Neutrophil (primary cell): ENCODE results near the gene STK10.
"Not testable (repeated sequence)": the region's sequence is repeated elsewhere in the genome, so short reads cannot be mapped to it uniquely, and the experiment has no call there.

Experiments used
- H3K27ac ChIP-seq: fragments of 200-600 bp; sonication (generic); 2 replicates; pipeline ENCODE4 v1.5.1; 2016; ENCODE audit warnings: mild to moderate bottlenecking, moderate library complexity
- H3K27me3 ChIP-seq: fragments of 200-600 bp; sonication (generic); 2 replicates; pipeline ENCODE4 v1.6.0; 2016; ENCODE audit warnings: mild to moderate bottlenecking
- H3K36me3 ChIP-seq: fragments of 200-600 bp; sonication (generic); 2 replicates; pipeline ENCODE4 v1.5.1; 2017
- H3K4me1 ChIP-seq, 2 experiments: fragments of 200-600 bp in 1 of 2; sonication (generic) in 1 of 2; 1 replicate in 1 of 2; 2 replicates in 1 of 2; pipeline versions ENCODE4 v1.5.1 to v1.6.1; 2013 to 2016; ENCODE audit warnings: low read depth in 1 of 2, low read length in 1 of 2, mild to moderate bottlenecking in 1 of 2, moderate library complexity in 1 of 2; ENCODE audit not compliant: control insufficient read depth in 1 of 2, insufficient read depth in 1 of 2
- H3K4me3 ChIP-seq, 2 experiments: fragments of 200-600 bp in 1 of 2; sonication (generic) in 1 of 2; 1 replicate in 1 of 2; 2 replicates in 1 of 2; pipeline ENCODE4 v1.5.1; 2013 to 2016; ENCODE audit warnings: low read depth in 1 of 2, low read length in 1 of 2, mild to moderate bottlenecking in 1 of 2, moderate library complexity in 1 of 2
- H3K9me3 ChIP-seq: fragments of 200-600 bp; sonication (generic); 2 replicates; pipeline ENCODE4 v1.5.1; 2016
- CTCF ChIP-seq: fragments of 200-600 bp; sonication (generic); IDR thresholded peaks from 2 replicates; pipeline ENCODE4 v1.5.1; 2016; ENCODE audit warnings: antibody characterized with exemption

The STK10 gene

DNA sequence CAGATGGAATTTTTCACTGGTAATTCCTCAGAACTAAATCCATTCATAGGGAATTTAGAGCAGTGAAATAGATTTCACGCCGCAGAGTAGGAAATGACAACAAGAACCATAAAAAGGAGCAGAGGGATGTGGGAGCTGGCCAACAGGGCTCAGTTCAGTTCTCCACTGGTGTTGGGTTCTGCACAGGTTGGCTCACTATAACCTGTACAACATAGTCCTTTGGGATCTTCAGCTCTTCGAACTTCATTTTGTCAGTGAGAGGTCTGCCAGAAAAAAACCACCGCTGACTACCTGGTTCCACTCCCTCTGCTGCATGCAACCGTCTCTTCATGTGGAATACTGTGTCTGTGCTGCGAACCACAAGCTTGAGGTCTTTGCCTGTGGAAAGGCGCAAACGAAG lies 23.7 kb upstream of the STK10 start:
- Histone ChIP-seq H3K9me3 (no peaks in the 10 kb centered on the region), H3K27me3 (no peaks in the 10 kb centered on the region), H3K4me1 (peaks cover 14% of the 10 kb centered on the region in 2 experiments), H3K4me3 (no peak overlapping the region), H3K36me3 (peaks cover 14% of the 10 kb centered on the region), H3K27ac (no peak overlapping the region)
- no peak for TF ChIP-seq CTCF

- Histone ChIP-seq H3K9me3 (no peaks in the 10 kb centered on the region), H3K27ac (no peak overlapping the region), H3K36me3 (peaks cover 14% of the 10 kb centered on the region), H3K27me3 (no peaks in the 10 kb centered on the region), H3K4me3 (no peak overlapping the region), H3K4me1 (peaks cover 16 to 19% of the 10 kb centered on the region in 2 experiments)
- no peak for TF ChIP-seq CTCF
Measured at GRCh38 chr5:172209714-172210113, 21.7 kb upstream of the STK10 start.

DNA sequence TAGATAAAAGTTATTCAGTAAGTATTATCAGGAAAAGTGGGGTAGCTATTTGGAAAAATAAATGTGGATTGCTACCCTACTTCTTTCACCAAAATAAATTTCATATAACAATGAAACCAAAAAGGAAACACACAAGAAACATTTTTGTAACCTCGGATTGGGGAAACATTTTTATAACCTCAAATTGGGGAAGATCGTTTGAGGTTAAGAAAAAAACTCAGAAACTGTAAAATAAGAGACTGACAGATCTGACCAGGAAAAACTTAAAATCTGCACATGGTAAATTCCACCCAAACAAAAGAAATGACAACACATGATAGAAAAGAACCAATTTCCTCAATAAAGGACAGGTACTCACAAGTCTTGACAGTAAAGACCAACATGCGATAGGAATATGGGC lies 19.5 kb upstream of the STK10 start:
- Histone ChIP-seq H3K27me3 (no peaks in the 10 kb centered on the region), H3K4me3 (no peak overlapping the region), H3K36me3 (peaks cover 14% of the 10 kb centered on the region), H3K9me3 (no peaks in the 10 kb centered on the region), H3K4me1 (peaks cover 16 to 19% of the 10 kb centered on the region in 2 experiments), H3K27ac (no peak overlapping the region)
- no peak for TF ChIP-seq CTCF

- not testable (repeated sequence) for H3K4me3 ChIP-seq, H3K27me3 ChIP-seq, H3K36me3 ChIP-seq, H3K9me3 ChIP-seq, H3K27ac ChIP-seq
- peaks cover 16 to 19% of the 10 kb centered on the region in 2 experiments for H3K4me1 ChIP-seq
Measured at GRCh38 chr5:172205984-172206383, 18.0 kb upstream of the STK10 start.

DNA sequence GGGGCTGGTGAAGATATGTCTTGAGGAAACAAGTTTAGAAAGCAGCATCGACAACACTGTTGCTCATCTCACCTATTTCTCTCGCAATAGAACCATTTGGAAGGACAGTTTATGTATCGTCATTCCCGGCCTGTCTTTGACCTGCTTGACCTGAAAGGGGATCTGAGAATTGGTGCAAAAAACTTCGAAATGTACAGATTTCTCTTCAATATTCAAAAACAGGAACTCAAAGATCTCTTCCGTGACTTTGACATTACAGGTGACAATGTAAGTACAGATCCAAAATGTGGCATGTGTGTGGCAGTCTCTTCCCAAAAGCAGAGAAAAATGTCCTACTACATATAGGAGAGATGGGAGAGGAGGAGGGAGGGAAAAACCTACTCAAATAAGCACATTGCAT lies 12.5 kb upstream of the STK10 start:
- no peaks in the 10 kb centered on the region for H3K36me3 ChIP-seq
- H3K27ac ChIP-seq: no peak overlapping the region
- H3K4me1 ChIP-seq: peaks cover 6 to 10% of the 10 kb centered on the region in 2 experiments
- H3K4me3 ChIP-seq: no peak overlapping the region
- H3K27me3 ChIP-seq: no peaks in the 10 kb centered on the region
- no peaks in the 10 kb centered on the region for H3K9me3 ChIP-seq
- no peak for TF ChIP-seq CTCF

GRCh38 chr5:172199446-172199845 lies 11.4 kb upstream of the STK10 start:
- Histone ChIP-seq H3K4me3 (no peak overlapping the region), H3K27me3 (no peaks in the 10 kb centered on the region), H3K36me3 (no peaks in the 10 kb centered on the region), H3K27ac (no peak overlapping the region), H3K4me1 (peaks cover 6 to 10% of the 10 kb centered on the region in 2 experiments), H3K9me3 (no peaks in the 10 kb centered on the region)
- TF ChIP-seq CTCF: no peak

GRCh38 chr5:172197775-172198174 lies 9.8 kb upstream of the STK10 start:
- not testable (repeated sequence) for H3K4me3 ChIP-seq, H3K27ac ChIP-seq, H3K9me3 ChIP-seq, H3K36me3 ChIP-seq, H3K27me3 ChIP-seq
- peaks cover 6 to 10% of the 10 kb centered on the region in 2 experiments for H3K4me1 ChIP-seq
